DMS79 treated with DMSO at 0.1 percent for 48 hours (cell line): ENCODE data around the gene CXCR2.

Experiments
- DNase-seq: peaks from one replicate; lab custom pipeline; 2025; lab: John Stamatoyannopoulos, UW

The CXCR2 gene

GRCh38 chr2:218186355-218186766 is 60.5 kb downstream of the CXCR2 start:
- peak; percentile 13 for DNase-seq
